Measurements from ENCODE around the gene PTPRN2. TPM values are rescaled to one million over a fixed set of nuclear protein-coding genes. Genes with fewer than 3 reads are reported as not detected.
A peak's percentile ranks its signal among the peaks of the same experiment; 100 is the strongest.
"Not testable (repeated sequence)": the region's sequence is repeated elsewhere in the genome, so short reads cannot be mapped to it uniquely, and the experiment has no call there.

PTPRN2 gene
- total RNA-seq, 1 donor from 2014 or later = 3.1 TPM

DNA sequence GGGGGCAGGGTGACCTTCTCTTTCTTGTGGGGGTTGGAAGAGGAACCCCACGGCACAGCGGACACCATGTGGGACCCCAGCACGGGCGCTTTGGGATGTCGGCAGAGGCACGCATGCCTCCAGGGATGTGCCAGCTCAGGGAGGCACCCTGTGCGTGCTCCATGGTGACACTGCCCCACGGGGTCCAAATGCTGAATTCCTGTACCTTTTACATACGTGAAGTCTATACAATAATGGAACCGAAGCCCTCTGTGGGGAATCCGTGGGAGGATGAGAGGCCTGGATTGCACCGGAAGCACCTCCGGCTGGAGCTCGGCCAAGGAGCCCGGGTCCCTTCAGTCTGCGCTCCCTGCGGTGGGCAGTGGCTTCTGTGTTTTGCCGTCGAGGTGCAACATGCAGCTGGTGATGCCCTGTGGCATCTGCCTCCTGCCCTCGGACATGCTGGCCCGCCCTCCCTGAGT lies 726.6 kb downstream of the PTPRN2 start:
- DNase-seq = no peak

DNA sequence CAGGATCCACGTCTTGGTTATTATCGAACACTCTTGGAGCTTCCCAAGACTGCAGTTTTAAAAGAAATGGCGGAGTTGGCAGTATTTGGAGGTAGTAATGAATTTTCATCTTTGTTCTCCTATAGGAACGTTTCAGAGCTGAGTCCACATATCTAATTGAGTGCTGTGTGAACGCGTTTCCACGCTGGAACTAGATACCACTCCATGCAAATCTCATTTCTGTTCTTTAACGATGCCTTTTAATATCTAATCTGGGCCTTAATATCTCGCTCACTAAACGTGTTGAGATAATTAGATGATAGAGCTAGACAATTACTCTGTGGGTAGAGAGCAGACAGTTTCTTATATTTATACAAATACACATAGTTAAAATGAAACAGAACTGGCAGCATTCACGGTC lies 727.2 kb downstream of the PTPRN2 start:
- DNase-seq = no peak

GRCh38 chr7:157859915-157860314 lies 727.7 kb downstream of the PTPRN2 start:
- DNase-seq = no peak

GRCh38 chr7:157857578-157858075 lies 730.0 kb downstream of the PTPRN2 start:
- DNase-seq = no peak

GRCh38 chr7:157856873-157857577 lies 730.6 kb downstream of the PTPRN2 start:
- no peak for DNase-seq

DNA sequence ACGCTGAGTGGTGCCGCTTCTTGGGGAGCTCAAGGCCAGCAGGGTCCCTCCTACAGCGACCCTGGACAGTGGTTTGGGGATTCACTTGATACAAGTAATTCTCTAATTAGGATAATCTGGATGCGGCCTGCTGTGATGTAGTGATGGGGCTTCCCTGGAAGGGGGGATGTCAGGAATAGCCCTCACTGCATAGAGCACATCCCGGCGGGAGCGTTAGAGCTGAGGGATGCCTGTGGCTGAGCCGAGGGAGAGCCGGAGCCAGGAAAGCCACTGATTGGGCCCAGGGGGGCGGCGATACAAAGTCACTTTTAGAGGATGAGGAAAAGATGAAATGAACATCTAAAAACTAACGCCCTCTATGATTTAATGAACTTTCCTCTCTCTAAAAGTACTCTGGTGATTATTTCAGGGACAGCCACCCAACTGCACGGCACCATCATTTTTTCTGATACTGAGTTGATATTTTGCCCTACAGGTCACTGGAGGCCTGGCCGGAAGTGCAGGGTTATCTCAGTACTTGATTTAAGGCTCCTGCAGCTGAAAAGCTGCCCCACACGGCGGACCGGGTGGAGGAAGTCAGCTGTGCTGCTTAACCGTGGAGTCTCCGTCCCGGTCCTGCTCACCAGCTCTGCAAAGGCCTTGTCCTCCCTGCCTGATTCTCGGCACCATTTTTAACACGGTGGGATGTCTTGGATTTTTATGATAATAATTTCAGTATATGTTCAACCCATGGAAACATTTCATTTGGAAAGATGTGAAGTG lies 732.0 kb downstream of the PTPRN2 start:
- no peak for DNase-seq

GRCh38 chr7:157855016-157855415 lies 732.6 kb downstream of the PTPRN2 start:
- no peak for DNase-seq

- no peak for DNase-seq
Observed at GRCh38 chr7:157854066-157854891, 733.3 kb downstream of the PTPRN2 start.

DNA sequence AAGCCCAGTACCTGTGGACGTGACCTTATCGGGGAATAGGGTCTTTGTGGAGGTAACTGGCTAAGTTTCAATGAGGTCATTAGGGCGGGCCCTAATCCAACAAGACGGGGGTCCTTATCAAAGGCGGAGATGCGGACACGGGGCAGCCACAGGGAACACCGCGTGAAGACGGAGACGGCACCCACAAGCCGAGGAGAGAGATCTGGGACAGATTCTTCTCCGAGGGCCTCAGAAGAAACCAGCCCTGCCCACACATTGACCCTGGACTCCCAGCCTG lies 733.9 kb downstream of the PTPRN2 start:
- DNase-seq = no peak

GRCh38 chr7:157853076-157853788 lies 734.4 kb downstream of the PTPRN2 start:
- DNase-seq = no peak

DNA sequence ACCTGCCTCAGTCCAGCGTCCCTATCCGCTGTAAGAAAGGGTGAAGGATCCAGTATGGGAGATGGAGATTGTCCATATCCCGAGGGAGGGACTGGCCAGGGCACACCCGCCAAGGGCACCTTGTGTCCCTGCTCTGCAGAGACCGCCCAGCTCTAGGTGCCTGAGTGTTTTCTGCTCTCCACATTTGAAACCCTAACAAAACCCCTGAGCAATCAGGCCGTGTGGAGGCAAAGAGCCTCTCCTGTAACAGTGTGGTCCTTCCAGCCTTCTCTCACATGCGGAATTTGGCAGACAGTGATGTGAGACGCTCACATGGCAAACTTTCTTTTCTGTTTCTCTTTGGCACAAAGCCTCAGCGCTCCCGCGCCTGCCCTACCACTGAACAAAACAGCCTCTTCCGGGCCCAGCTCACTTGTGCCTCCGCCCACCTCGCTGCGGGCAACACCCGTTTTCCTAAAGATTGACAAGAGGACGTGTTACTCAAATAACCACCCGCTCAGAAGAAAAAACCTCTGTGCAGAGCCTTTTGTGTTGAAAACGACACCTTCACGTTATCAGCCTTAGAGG lies 736.0 kb downstream of the PTPRN2 start:
- DNase-seq = peak; percentile 77

- no peak for DNase-seq
Observed at GRCh38 chr7:157850481-157851444, 736.9 kb downstream of the PTPRN2 start.

DNA sequence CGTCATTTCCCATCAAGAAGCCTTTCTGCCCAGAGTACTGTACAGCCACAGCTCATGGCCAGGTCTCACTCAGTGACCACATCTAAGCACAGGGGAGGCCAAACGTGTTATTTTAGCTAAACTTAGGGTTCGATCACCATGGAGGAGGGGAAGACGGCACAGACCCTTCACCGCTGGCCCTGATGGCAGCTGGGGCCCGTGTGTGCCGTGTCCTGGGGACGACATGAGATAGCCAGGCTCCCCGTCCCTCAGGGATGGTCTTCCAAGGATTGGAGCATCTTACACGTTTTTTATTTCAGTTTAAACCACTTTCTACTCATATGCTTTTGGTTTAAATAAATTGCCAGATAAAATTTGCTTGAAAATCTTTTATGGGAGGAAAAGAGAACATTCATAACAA lies 737.9 kb downstream of the PTPRN2 start:
- no peak for DNase-seq

- no peak for DNase-seq
Observed at GRCh38 chr7:157849341-157849596, 738.4 kb downstream of the PTPRN2 start.

GRCh38 chr7:157848508-157849340 lies 738.9 kb downstream of the PTPRN2 start:
- no peak for DNase-seq

DNA sequence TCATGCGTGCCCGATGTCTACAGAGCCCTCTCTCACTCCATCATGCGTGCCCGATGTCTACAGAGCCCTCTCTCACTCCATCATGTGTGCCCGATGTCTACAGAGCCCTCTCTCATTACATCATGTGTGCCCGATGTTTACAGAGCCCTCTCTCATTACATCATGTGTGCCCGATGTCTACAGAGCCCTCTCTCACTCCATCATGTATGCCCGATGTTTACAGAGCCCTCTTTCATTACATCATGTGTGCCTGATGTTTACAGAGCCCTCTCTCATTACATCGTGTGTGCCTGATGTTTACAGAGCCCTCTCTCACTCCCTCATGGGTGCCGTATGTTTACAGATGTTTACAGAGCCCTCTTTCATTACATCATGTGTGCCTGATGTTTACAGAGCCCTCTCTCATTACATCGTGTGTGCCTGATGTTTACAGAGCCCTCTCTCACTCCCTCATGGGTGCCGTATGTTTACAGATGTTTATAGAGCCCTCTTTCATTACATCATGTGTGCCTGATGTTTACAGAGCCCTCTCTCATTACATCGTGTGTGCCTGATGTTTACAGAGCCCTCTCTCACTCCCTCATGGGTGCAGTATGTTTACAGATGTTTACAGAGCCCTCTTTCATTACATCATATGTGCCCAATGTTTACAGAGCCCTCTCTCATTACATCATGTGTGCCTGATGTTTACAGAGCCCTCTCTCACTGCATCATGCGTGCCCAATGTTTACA lies 739.7 kb downstream of the PTPRN2 start:
- not testable (repeated sequence) for DNase-seq

DNA sequence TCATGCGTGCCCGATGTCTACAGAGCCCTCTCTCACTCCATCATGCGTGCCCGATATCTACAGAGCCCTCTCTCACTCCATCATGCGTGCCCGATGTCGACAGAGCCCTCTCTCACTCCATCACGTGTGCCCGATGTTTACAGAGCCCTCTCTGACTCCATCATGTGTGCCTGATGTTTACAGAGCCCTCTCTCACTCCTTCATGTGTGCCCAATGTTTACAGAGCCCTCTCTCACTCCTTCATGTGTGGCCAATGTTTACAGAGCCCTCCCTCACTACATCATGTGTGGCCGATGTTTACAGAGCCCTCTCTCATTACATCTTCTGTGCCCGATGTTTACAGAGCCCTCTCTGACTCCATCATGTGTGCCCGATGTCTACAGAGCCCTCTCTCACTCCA lies 740.9 kb downstream of the PTPRN2 start:
- not testable (repeated sequence) for DNase-seq

- no peak for DNase-seq
Observed at GRCh38 chr7:157846271-157846670, 741.4 kb downstream of the PTPRN2 start.

DNA sequence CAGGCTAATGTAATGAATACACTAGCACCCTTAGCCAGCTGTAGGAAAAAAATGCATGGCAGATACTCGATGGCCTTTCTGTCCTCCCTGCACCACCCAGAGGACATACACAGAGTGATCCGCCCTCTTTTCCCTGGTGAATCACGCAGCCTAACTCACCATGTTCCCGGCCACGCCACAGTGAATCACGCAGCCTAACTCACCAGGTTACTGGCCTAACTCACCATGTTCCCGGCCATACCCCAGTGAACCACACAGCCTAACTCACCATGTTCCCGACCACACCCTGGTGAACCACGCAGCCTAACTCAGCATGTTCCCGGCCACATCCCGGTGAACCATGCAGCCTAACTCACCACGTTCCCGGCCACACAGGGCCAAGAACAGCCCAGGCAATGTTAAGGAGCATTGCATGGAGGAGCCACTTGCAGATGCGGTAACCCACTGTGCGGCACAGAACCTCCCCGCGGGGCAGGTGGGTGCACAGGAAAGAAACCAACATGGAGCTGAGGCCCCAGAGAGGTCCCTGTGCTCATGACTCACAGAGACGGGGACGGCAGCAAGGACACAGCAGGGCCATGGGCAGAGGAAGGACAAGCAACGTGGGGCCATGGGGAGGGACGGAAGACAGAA lies 742.3 kb downstream of the PTPRN2 start:
- DNase-seq = no peak
